Colon (tissue), 2 donors: ENCODE results near the gene TSHR.

Source experiments
- FAIRE-seq: peaks from 2 replicates; lab custom pipeline; 2012; peaks lifted over from hg19 to GRCh38; lab: Jason Lieb, UNC
- donor health status: control.
- donor health status: control.

The TSHR gene

GRCh38 chr14:81179631-81180030 is 224.2 kb downstream of the TSHR start:
- no peak for FAIRE-seq

GRCh38 chr14:81187832-81188522 is 232.6 kb downstream of the TSHR start:
- no peak for FAIRE-seq

GRCh38 chr14:81192594-81192993 is 237.2 kb downstream of the TSHR start:
- no peak for FAIRE-seq

- no peak for FAIRE-seq
Observed at GRCh38 chr14:81193924-81194633, 238.7 kb downstream of the TSHR start.
